ENCODE results near the gene THSD7A. TPM values are rescaled to one million over a fixed set of nuclear protein-coding genes. Genes with fewer than 3 reads are reported as not detected.

The THSD7A gene
- total RNA-seq, 1 donor, result 0.43 TPM

DNA sequence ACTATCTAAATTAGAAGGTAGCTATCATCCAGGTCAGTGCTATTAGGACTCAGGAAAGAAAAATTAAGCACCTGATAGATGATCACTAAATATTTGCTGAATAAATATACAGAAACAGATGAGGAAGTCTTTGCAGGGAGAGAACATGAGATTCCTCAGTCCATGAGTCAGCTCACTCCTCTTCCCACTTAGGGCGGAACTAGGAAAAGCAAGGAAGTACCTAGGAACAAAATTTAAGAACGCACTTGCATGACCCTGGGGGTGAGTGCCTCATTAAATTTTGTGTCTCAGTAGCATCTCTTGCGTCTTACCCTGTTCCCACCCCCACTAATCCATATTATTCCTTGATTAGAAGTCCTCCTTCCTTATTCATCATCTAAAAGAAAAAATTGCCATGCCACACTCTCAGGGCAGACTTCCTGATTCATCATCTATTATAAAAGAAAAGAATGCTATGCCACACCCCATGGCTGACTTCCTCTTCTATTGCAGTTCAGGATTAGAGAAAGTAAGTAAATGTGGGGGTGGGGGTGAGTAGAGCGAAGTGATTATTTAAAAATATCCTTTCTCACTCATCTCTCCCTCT, 208.8 kb downstream of the THSD7A start:
- TF ChIP-seq, protein P1, sequence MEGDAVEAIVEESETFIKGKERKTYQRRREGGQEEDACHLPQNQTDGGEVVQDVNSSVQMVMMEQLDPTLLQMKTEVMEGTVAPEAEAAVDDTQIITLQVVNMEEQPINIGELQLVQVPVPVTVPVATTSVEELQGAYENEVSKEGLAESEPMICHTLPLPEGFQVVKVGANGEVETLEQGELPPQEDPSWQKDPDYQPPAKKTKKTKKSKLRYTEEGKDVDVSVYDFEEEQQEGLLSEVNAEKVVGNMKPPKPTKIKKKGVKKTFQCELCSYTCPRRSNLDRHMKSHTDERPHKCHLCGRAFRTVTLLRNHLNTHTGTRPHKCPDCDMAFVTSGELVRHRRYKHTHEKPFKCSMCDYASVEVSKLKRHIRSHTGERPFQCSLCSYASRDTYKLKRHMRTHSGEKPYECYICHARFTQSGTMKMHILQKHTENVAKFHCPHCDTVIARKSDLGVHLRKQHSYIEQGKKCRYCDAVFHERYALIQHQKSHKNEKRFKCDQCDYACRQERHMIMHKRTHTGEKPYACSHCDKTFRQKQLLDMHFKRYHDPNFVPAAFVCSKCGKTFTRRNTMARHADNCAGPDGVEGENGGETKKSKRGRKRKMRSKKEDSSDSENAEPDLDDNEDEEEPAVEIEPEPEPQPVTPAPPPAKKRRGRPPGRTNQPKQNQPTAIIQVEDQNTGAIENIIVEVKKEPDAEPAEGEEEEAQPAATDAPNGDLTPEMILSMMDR (IDR thresholded peaks at IDR 0.05; ENCODE audit: insufficient read depth, low read depth, low read length), result no peak

DNA sequence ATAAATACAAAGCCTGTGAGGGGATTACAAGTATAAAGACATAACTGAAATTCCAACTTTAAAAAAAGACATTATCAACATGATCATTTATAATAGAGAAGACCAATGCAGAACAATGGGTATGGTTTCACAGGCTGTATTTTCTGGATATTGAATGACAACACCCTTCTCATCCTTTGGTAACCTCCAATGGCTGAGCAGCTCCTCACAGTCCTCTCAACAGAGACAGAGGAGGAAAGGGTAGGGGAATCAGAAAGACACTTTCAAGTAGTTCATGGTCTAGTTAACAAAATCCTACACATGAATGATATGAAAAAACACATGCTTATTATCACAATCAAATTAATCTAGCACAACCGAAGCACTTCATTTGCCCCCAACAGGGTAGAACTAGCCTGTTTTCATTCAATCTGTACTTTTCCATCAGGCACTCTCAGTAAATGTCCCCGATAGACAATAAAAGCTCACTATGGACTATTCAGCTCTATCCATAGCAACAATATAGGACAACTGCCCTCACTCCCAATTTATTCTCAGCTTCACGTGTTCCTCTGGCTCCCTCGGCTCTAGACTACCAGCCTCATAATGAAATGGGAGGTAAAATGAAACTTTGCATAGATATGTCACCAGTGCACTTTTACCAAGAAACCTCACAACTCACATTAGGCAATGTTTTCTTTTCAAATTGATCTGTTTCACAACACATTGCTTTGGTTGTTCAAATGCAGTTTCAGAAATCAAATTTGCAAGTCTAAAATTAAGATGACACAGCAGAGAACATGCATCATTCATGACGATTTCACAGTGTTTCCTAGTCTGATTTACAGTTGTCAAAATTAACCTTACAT, 211.4 kb downstream of the THSD7A start:
- DNase-seq (ENCODE audit: low read depth), result no peak
- TF ChIP-seq, protein P1 (IDR thresholded peaks at IDR 0.05; ENCODE audit: insufficient read depth, low read depth, low read length), result no peak

More for the DNA sequence above, 208.8 kb downstream of the THSD7A start:
- no peak overlapping the region for H3K4me3 ChIP-seq (ENCODE audit: low read depth, low read length)
- DNase-seq (ENCODE audit: low read depth), result no peak

DNA sequence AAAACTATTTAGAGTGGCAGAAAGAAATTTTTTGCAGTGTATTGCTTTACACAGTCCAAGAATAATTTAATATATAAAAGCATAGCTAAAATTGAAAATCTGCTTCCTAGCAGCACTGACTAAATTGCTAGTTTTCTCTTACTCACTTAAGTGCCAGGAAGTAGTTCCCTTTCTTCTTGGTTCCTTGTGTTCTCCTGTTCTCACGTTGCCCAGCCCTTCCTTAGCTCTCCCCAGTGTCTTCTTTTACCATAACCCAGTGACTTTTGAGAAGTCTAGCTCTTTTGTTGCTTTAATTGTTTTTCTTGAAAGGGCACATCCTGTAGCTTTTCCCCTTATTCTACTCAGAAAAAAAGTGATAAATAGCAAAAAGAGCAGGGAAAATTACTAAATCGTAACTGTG, 215.5 kb downstream of the THSD7A start:
- DNase-seq (ENCODE audit: low read depth), result no peak
- no peak overlapping the region for H3K4me3 ChIP-seq (ENCODE audit: low read depth, low read length)
- TF ChIP-seq, protein P1 (IDR thresholded peaks at IDR 0.05; ENCODE audit: insufficient read depth, low read depth, low read length), result no peak

More for the DNA sequence above, 211.4 kb downstream of the THSD7A start:
- no peak overlapping the region for H3K4me3 ChIP-seq (ENCODE audit: low read depth, low read length)

DNA sequence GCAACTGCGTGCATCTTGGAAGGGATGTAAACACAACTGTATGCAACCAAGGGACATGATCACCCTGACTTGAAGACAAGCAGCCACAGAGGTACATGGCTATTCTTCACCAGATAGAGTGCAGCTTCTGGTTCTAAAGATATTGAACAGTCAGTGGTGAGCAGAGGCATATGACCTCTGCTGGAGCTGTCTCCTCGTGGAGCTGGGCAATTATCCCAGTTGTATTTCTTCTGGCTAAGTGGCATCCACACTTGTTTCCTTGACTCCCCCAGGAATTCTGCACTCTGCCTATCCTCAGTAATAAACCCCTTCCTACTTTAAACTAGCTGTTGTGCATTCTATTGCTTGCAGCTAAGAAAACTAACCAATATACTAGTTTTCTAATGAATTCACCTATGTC, 216.8 kb downstream of the THSD7A start:
- TF ChIP-seq, protein P1 (IDR thresholded peaks at IDR 0.05; ENCODE audit: insufficient read depth, low read depth, low read length), result no peak
- no peak for DNase-seq (ENCODE audit: low read depth)
- no peak overlapping the region for H3K4me3 ChIP-seq (ENCODE audit: low read depth, low read length)

DNA sequence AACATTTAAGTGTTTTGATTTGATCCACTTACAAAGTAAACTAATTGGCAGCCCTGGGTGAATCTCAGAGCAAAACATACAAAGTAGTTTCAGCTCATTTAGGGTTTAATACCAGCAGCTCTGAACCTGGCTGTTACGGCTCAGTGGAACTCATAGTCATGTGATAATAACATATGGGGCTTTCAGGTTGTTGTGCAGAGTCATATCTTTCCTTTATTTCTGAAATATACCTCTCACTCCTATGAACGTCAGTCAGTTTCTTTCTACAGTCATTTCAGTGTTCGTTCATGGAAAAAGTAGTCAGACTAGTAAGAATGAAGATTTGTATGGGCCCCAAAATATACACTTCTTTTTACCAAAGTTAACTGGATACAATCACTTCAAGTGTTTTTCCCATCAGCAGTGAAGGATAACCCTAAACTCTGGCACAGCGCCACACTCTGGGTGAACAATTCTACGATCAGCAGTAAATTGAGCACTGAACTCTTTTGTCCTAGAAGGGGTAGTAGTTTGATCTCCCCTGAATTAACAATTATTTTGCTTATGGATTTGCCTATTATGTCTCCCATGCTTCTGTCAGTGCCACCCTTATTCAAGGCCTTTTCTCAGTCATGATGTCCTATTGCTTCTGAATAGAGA, 218.6 kb downstream of the THSD7A start:
- DNase-seq (ENCODE audit: low read depth), result no peak
- no peak overlapping the region for H3K4me3 ChIP-seq (ENCODE audit: low read depth, low read length)
- TF ChIP-seq, protein P1 (IDR thresholded peaks at IDR 0.05; ENCODE audit: insufficient read depth, low read depth, low read length), result no peak

DNA sequence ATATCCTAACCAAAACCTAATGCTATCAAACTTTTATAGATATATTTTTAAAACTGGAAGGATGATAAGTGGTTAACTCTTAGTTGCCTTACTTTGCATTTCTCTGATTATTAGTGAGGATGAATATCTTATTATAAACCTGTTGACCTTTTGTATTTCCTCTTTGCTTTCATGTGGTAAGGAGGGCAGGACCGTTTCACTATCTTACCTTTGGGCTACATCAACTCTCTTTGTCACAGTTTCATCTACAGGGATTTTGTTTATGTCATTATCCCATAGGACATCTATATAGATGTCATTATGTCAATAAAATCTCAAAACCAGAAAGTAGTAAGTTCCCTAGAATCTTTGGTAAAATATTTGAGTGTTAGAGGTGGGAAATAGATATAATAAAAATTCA, 219.3 kb downstream of the THSD7A start:
- no peak overlapping the region for H3K4me3 ChIP-seq (ENCODE audit: low read depth, low read length)
- DNase-seq (ENCODE audit: low read depth), result no peak
- TF ChIP-seq, protein P1 (IDR thresholded peaks at IDR 0.05; ENCODE audit: insufficient read depth, low read depth, low read length), result no peak

Measured in fibroblast of villous mesenchyme (primary cell).